Mesothelial cell of epicardium (in vitro differentiated cells): ENCODE results near the gene PLXNC1. TPM values are rescaled to one million over a fixed set of nuclear protein-coding genes. Genes with fewer than 3 reads are reported as not detected.

ENCODE experiments used
- DNase-seq, 2 experiments: peaks; one replicate each; pipeline ENCODE4 v3.0.0; 2021; ENCODE audit warnings: low spot score in 2 of 2; ENCODE audit not compliant: unreplicated experiment in 2 of 2
- H3K27ac Mint-ChIP-seq: 2 replicates; pipeline ENCODE4 v1.8.0; 2021; ENCODE audit warnings: mixed read lengths
- H3K27me3 Mint-ChIP-seq: 2 replicates; pipeline ENCODE4 v1.8.0; 2021; ENCODE audit warnings: low read depth, mixed read lengths
- H3K36me3 Mint-ChIP-seq: 2 replicates; pipeline ENCODE4 v1.8.0; 2021; ENCODE audit warnings: mixed read lengths
- H3K4me1 Mint-ChIP-seq: 2 replicates; pipeline ENCODE4 v1.8.0; 2021; ENCODE audit warnings: mixed read lengths
- H3K4me3 Mint-ChIP-seq: 2 replicates; pipeline ENCODE4 v1.8.0; 2021; ENCODE audit warnings: mild to moderate bottlenecking, moderate library complexity, mixed read lengths
- H3K9me3 Mint-ChIP-seq: 2 replicates; pipeline ENCODE4 v1.8.0; 2021; ENCODE audit warnings: mixed read lengths
- total RNA-seq: library from RNA; stranded (reverse); gene quantifications from 3 replicates; pipeline ENCODE4 v1.2.1, GENCODE V29; 2021
- TF ChIP-seq, protein P1 (sequence below): fragments of 200-600 bp; sonication (generic); IDR thresholded peaks from one replicate; pipeline ENCODE4 v1.5.0; 2021; ENCODE audit warnings: antibody characterized with exemption; ENCODE audit not compliant: unreplicated experiment

Gene PLXNC1
- total RNA-seq, 1 donor from 2014 or later = 3.4 TPM

GRCh38 chr12:94111302-94111701, 37.1 kb upstream of the PLXNC1 start:
- no peak overlapping the region for H3K4me3 Mint-ChIP-seq
- no peaks in the 10 kb centered on the region for H3K36me3 Mint-ChIP-seq
- DNase-seq = no peak
- no peaks in the 10 kb centered on the region for H3K4me1 Mint-ChIP-seq
- H3K27me3 Mint-ChIP-seq = peaks cover 29% of the 10 kb centered on the region
- H3K27ac Mint-ChIP-seq = no peak overlapping the region
- TF ChIP-seq, protein P1, sequence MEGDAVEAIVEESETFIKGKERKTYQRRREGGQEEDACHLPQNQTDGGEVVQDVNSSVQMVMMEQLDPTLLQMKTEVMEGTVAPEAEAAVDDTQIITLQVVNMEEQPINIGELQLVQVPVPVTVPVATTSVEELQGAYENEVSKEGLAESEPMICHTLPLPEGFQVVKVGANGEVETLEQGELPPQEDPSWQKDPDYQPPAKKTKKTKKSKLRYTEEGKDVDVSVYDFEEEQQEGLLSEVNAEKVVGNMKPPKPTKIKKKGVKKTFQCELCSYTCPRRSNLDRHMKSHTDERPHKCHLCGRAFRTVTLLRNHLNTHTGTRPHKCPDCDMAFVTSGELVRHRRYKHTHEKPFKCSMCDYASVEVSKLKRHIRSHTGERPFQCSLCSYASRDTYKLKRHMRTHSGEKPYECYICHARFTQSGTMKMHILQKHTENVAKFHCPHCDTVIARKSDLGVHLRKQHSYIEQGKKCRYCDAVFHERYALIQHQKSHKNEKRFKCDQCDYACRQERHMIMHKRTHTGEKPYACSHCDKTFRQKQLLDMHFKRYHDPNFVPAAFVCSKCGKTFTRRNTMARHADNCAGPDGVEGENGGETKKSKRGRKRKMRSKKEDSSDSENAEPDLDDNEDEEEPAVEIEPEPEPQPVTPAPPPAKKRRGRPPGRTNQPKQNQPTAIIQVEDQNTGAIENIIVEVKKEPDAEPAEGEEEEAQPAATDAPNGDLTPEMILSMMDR = no peak
- no peaks in the 10 kb centered on the region for H3K9me3 Mint-ChIP-seq

DNA sequence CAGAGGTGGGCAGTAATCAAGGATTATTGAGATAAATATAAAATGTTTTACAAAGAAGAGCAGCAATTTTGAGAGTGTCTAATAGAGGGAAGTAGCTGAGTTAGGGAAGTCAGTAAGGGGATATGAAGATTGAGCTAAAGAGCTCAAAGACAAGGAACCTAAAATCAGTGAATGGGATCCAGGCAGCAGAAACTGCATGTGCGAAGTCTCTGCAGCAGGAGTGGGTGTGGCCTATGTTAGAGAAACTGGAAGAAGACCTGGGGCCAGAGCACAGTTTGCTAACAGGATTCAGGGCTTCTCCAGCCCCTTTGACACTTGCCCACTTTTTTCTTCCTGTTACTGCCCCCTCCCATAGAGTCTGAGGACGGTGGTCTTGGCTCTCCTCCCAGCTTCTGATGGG, 36.3 kb upstream of the PLXNC1 start:
- Mint-ChIP-seq H3K27me3 (peaks cover 25% of the 10 kb centered on the region), H3K4me3 (no peak overlapping the region), H3K4me1 (no peaks in the 10 kb centered on the region), H3K36me3 (no peaks in the 10 kb centered on the region), H3K27ac (no peak overlapping the region), H3K9me3 (no peaks in the 10 kb centered on the region)
- DNase-seq = no peak
- TF ChIP-seq, protein P1 = no peak

GRCh38 chr12:94114166-94114565, 34.2 kb upstream of the PLXNC1 start:
- Mint-ChIP-seq H3K4me3 (no peak overlapping the region), H3K27ac (no peak overlapping the region), H3K27me3 (peaks cover 13% of the 10 kb centered on the region), H3K4me1 (no peaks in the 10 kb centered on the region), H3K9me3 (no peaks in the 10 kb centered on the region), H3K36me3 (no peaks in the 10 kb centered on the region)
- TF ChIP-seq, protein P1 = no peak
- DNase-seq = no peak

DNA sequence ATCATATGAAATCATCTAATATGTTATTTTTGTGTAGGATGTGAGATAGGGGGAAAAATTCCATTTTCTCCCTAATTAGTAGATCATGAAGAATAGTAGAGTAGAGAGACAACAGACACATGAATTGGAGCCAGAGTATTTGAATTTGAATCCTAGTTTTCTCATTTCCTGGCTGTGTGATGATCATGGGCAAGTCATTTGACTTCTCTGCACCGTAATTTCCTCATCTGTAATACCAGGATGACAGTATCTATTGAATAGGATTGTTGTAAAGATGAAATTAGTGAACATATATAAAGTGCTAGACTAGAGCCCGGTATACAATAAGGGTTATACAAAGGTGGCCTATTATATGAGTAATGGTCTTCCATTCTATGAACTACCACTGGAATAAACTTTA, 32.2 kb upstream of the PLXNC1 start:
- Mint-ChIP-seq H3K36me3 (no peaks in the 10 kb centered on the region), H3K27ac (no peak overlapping the region), H3K9me3 (no peaks in the 10 kb centered on the region), H3K27me3 (peaks cover 4% of the 10 kb centered on the region), H3K4me1 (no peaks in the 10 kb centered on the region), H3K4me3 (no peak overlapping the region)
- TF ChIP-seq, protein P1 = no peak
- DNase-seq = no peak

DNA sequence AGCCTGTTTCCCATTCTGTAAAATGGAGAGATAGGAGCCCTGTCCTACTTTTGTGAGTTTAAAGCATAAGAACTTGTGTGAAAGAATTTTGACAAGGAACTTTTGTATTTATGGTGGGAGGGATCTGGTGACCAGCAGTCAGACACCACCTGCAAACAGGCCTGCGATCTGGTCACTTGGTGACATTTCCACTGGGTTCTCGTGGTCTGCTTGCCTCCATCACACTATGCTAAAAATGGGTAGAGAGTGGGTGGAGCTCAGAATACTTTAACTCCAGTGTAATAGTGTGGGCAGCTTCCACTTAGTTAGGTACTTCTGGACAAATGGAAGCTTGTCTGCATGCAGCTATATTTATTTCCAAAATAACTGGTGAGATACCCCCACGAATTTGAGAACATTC, 26.5 kb upstream of the PLXNC1 start:
- H3K4me3 Mint-ChIP-seq = no peak overlapping the region
- no peak for DNase-seq

More for the DNA sequence above, 26.5 kb upstream of the PLXNC1 start:
- H3K36me3 Mint-ChIP-seq = no peaks in the 10 kb centered on the region
- H3K27me3 Mint-ChIP-seq = peaks cover 41% of the 10 kb centered on the region
- TF ChIP-seq, protein P1 = no peak
- H3K27ac Mint-ChIP-seq = no peak overlapping the region
- peaks cover 3% of the 10 kb centered on the region for H3K4me1 Mint-ChIP-seq
- H3K9me3 Mint-ChIP-seq = no peaks in the 10 kb centered on the region
